Testis (tissue), 3 donors: ENCODE results near the gene MAP7D1. TPM values are rescaled to one million over a fixed set of nuclear protein-coding genes. Genes with fewer than 3 reads are reported as not detected.

Experiments used
- DNase-seq: peaks from one replicate; pipeline ENCODE4 v3.0.0-alpha.2; 2019
- H3K27ac ChIP-seq, 2 donors: fragments of 200-600 bp; sonication (generic); one replicate each; pipeline ENCODE4 v1.5.1; 2019
- H3K27me3 ChIP-seq: fragments of 200-600 bp; sonication (generic); one replicate; pipeline ENCODE4 v1.5.1; 2019
- H3K36me3 ChIP-seq: fragments of 200-600 bp; sonication (generic); one replicate; pipeline ENCODE4 v1.5.1; 2017; ENCODE audit warnings: low read depth; ENCODE audit errors: missing control alignments
- H3K4me1 ChIP-seq: fragments of 200-600 bp; sonication (generic); one replicate; pipeline ENCODE4 v1.5.1; 2019
- H3K4me3 ChIP-seq, 2 donors: fragments of 200-600 bp; sonication (generic); one replicate each; pipeline ENCODE4 v1.5.1; 2017 to 2019
- H3K9me3 ChIP-seq: fragments of 200-600 bp; sonication (generic); one replicate; pipeline ENCODE4 v1.5.1; 2017
- POLR2A ChIP-seq: fragments of 450-650 bp; IDR thresholded peaks from one replicate; pipeline ENCODE4 v1.6.1; 2017; ENCODE audit warnings: antibody characterized with exemption, mild to moderate bottlenecking, moderate library complexity
- WGBS, 2 donors: methylation state at CpG; one replicate each; pipeline ENCODE4 v1.1.5; 2018; 5-methylcytosine and 5-hydroxymethylcytosine counted together
- intact Hi-C: fragments of 100-400 bp; cut with DNase I; formaldehyde crosslinking; loops from one replicate; pipeline ENCODE4 v1.15.1; 2023; ENCODE audit warnings: low total_unique reads
- polyA plus RNA-seq: library from polyadenylated mRNA; stranded (reverse); fragments of 350-450 nt; fragmentation: Illumina TruSeq; extraction: RNeasy Lipid Tissue Mini Kit (QIAGEN cat#74804); gene quantifications from one replicate; pipeline ENCODE4 v1.2.3, GENCODE V29; 2014; ENCODE audit warnings: low read depth, low replicate concordance; ENCODE audit not compliant: insufficient read depth
- total RNA-seq, 2 donors: library from RNA; depleted of rRNA; stranded (reverse); fragments of >200 nt; gene quantifications; one replicate each; pipeline ENCODE4 v1.2.3, GENCODE V29; 2016
- TF ChIP-seq, protein P1 (sequence below), 3 experiments: fragments of 450-650 bp in 2 of 3; fragments of 200-600 bp in 1 of 3; sonication (generic) in 1 of 3; IDR thresholded peaks; one replicate each; pipeline ENCODE4 v1.5.1; 2016 to 2019; ENCODE audit warnings: antibody characterized with exemption in 3 of 3, mild to moderate bottlenecking in 2 of 3, moderate library complexity in 1 of 3

MAP7D1 gene
- total and polyA plus RNA-seq, 3 donors from 2014 or later, result 45.4 to 59.6 (median 50.2) TPM

DNA sequence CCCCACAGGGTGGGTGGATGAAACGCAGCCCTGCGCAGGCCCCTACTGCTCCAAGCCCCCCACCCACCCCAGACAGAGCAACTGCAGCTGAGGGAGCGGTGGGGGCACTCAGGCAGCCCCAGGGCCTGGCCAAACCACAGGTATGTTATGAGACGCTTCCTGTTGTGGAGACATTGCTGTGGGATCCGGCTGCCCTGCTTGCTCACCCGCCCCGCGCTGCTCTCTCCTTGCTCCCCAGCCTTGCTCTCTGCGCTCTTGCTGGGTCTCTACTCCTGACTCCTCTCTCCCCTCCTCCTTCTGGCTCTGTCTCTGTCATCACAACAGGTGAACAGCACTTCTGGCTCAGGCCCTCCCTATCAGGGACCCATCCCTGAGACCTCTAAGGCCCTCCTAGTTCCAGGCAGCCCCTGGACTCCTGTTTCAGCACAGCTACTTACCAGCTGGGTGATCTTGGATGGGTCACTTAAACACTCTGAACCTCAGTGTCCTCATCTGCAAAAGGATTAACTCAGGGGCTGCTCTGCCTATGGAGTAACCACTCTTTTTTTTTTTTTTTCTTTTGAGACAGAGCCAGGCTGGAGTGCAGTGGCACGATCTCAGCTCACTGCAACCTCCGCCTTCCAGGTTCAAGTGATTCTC is 46.8 kb upstream of the MAP7D1 start:
- no peak for DNase-seq
- Histone ChIP-seq H3K4me1 (no peaks in the 10 kb centered on the region), H3K4me3 (no peak overlapping the region), H3K27ac (no peak overlapping the region), H3K36me3 (no peaks in the 10 kb centered on the region), H3K9me3 (no peaks in the 10 kb centered on the region), H3K27me3 (no peaks in the 10 kb centered on the region)
- WGBS, 2 donors, result 86 to 94% methylated on average over 11 of the region's 11 CpGs
- TF ChIP-seq POLR2A, result no peak
- TF ChIP-seq, protein P1, sequence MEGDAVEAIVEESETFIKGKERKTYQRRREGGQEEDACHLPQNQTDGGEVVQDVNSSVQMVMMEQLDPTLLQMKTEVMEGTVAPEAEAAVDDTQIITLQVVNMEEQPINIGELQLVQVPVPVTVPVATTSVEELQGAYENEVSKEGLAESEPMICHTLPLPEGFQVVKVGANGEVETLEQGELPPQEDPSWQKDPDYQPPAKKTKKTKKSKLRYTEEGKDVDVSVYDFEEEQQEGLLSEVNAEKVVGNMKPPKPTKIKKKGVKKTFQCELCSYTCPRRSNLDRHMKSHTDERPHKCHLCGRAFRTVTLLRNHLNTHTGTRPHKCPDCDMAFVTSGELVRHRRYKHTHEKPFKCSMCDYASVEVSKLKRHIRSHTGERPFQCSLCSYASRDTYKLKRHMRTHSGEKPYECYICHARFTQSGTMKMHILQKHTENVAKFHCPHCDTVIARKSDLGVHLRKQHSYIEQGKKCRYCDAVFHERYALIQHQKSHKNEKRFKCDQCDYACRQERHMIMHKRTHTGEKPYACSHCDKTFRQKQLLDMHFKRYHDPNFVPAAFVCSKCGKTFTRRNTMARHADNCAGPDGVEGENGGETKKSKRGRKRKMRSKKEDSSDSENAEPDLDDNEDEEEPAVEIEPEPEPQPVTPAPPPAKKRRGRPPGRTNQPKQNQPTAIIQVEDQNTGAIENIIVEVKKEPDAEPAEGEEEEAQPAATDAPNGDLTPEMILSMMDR (IDR thresholded peaks at IDR 0.05), result no peak
- intact Hi-C loops, result no loop called here

DNA sequence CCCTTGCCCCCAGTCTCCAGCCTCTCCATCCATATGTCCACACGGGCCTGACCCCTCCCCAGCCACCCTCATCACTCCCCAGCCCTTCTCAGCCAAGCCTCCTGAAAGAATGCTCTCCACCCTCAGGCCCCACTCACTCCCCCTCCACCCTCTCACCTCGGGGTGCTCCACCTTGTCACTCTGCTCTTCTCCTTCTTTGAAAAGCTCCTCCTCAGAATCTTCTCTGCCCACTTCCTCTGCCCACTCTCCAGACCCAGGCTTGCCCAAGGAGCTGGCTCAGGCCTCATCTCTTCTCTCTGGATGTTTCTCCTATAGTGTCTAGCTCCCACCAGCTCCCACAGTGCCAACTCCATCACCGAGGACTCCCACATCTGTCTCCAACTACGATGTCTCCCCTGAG is 44.8 kb upstream of the MAP7D1 start:
- Histone ChIP-seq H3K4me3 (no peak overlapping the region), H3K36me3 (no peaks in the 10 kb centered on the region), H3K9me3 (no peaks in the 10 kb centered on the region), H3K27me3 (no peaks in the 10 kb centered on the region), H3K27ac (no peak overlapping the region), H3K4me1 (no peaks in the 10 kb centered on the region)
- intact Hi-C loops, result no loop called here
- no peak for TF ChIP-seq POLR2A
- TF ChIP-seq, protein P1 (IDR thresholded peaks at IDR 0.05), result no peak
- no peak for DNase-seq
- WGBS, 2 donors, result 72 to 76% methylated on average over 4 of the region's 4 CpGs

DNA sequence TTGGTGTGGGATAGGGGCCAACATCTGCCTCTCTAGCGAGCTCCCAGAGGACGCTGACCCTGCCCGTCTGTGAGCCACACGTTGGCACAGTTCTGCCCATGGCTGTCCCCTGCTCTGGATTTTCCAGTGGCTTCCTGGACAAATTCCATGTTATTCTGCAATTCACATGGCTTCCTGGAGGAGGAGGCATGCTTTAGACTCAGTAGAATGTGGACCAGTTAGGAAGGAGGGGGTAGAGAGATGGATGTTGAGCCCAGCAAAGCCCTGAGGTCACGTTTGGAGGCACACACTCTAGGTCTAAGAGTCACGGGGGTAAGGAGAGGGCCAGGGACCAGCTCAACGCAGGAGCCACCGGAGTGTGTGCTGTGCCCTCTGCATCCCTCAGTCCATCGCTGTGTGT is 43.1 kb upstream of the MAP7D1 start:
- no peak for DNase-seq
- no peak overlapping the region for H3K4me3 ChIP-seq
- no peaks in the 10 kb centered on the region for H3K36me3 ChIP-seq
- intact Hi-C loops, result no loop called here
- no peak for TF ChIP-seq POLR2A
- TF ChIP-seq, protein P1 (IDR thresholded peaks at IDR 0.05), result no peak
- H3K9me3 ChIP-seq, result no peaks in the 10 kb centered on the region
- 92 to 93% methylated on average over 9 of the region's 9 CpGs for WGBS, 2 donors
- H3K27me3 ChIP-seq, result no peaks in the 10 kb centered on the region
- H3K27ac ChIP-seq, result no peak overlapping the region
- no peaks in the 10 kb centered on the region for H3K4me1 ChIP-seq

DNA sequence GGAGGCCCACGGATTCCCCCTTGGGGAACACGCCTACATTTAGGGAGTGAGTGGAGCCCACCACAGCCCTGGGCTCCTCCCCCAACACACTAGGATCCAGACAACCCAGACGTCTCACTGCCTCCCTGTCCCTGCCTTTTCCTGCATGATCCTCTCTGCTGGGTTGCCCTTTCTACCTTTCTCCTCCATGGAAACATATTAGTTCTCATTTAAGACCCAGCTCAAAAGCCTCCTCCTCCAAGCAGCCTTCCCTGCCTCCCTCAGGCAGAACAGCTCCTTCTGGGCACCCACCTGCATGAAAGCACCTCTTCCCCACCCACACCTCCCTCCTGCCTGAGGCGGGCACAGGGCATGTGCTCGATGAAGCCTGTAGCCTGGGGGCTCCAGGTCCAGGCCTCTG is 41.6 kb upstream of the MAP7D1 start:
- intact Hi-C loops, result no loop called here
- WGBS, 2 donors, result 65 to 72% methylated on average over 5 of the region's 5 CpGs

More for the DNA sequence above, 41.6 kb upstream of the MAP7D1 start:
- Histone ChIP-seq H3K4me3 (no peak overlapping the region), H3K27ac (no peak overlapping the region), H3K27me3 (no peaks in the 10 kb centered on the region), H3K9me3 (no peaks in the 10 kb centered on the region), H3K36me3 (no peaks in the 10 kb centered on the region), H3K4me1 (peaks cover 3% of the 10 kb centered on the region)
- DNase-seq, result no peak
- TF ChIP-seq, protein P1 (IDR thresholded peaks at IDR 0.05), result no peak
- TF ChIP-seq POLR2A, result no peak
